ENCODE data around the gene KRT79.

GRCh38 chr12:52836491-52837412, 2.6 kb upstream of the KRT79 start:
- TF ChIP-seq CTCF (IDR thresholded peaks at IDR 0.05 in 2 of 3, conservative IDR thresholded peaks at IDR 0.05 in 1 of 3; ENCODE audit: insufficient read depth in 2 of 3, low read depth in 1 of 3, low read length in 3 of 3) (no peak), HDAC2 (IDR thresholded peaks at IDR 0.05) (no peak), GMEB1 (CRISPR knock-in tag; IDR thresholded peaks at IDR 0.05) (no peak), ETV6 (IDR thresholded peaks at IDR 0.05; ENCODE audit: borderline replicate concordance in 1 of 2, low read depth in 2 of 2, low read length in 1 of 2) (no peak), ETV6 (CRISPR knock-in tag; IDR thresholded peaks at IDR 0.05; ENCODE audit: borderline replicate concordance) (no peak), SMARCA5 (IDR thresholded peaks at IDR 0.05) (no peak), SP1 (CRISPR knock-in tag; IDR thresholded peaks at IDR 0.05) (no peak), CEBPG (CRISPR knock-in tag; IDR thresholded peaks at IDR 0.05) (no peak), CEBPG (tag; conservative IDR thresholded peaks at IDR 0.05 in 1 of 2, IDR thresholded peaks at IDR 0.05 in 1 of 2) (no peak), EP300 (IDR thresholded peaks at IDR 0.05; ENCODE audit: low read length) (no peak), ZNF778 (CRISPR knock-in tag; IDR thresholded peaks at IDR 0.05) (no peak), ZNF707 (CRISPR knock-in tag; conservative IDR thresholded peaks at IDR 0.05) (no peak), HMGXB4 (CRISPR knock-in tag; IDR thresholded peaks at IDR 0.05) (no peak)

Data from K562 (cell line).